Activated CD8-positive, alpha-beta T cell treated with anti-CD3 and anti-CD28 coated beads, Interleukin-2, amount 10 ng/mL, durations not matched to agents 7 days and 5 days (primary cell): Measurements from ENCODE around the gene DPYD. TPM values are rescaled to one million over a fixed set of nuclear protein-coding genes. Genes with fewer than 3 reads are reported as not detected.

Experiments
- ATAC-seq: fragments of 150-1000 bp; cut with Tn5 transposase; one replicate; pipeline ENCODE4 v1.10.0; 2021; ENCODE audit warnings: moderate library complexity
- CTCF ChIA-PET: fragments of 350-600 bp; sonication (Branson Sonifier 250); formaldehyde crosslinking; loops from one replicate; lab custom pipeline; 2021; ENCODE audit warnings: antibody characterized with exemption; lab: Charles Lee
- POLR2A ChIA-PET: fragments of 350-600 bp; sonication (Branson Sonifier 250); formaldehyde crosslinking; loops from one replicate; lab custom pipeline; 2021; ENCODE audit warnings: antibody characterized with exemption; lab: Charles Lee
- DNase-seq: peaks from one replicate; pipeline ENCODE4 v3.0.0-alpha.2; 2020
- H3K27ac Mint-ChIP-seq: one replicate; pipeline ENCODE4 v1.8.0; 2021; ENCODE audit warnings: mild to moderate bottlenecking, mixed read lengths
- H3K27me3 Mint-ChIP-seq: one replicate; pipeline ENCODE4 v1.8.0; 2021; ENCODE audit warnings: low read depth, mixed read lengths
- H3K36me3 Mint-ChIP-seq: one replicate; pipeline ENCODE4 v1.8.0; 2021; ENCODE audit warnings: low read depth, mixed read lengths
- H3K4me1 Mint-ChIP-seq: one replicate; pipeline ENCODE4 v1.8.0; 2021; ENCODE audit warnings: low read depth, mixed read lengths
- H3K4me3 Mint-ChIP-seq: one replicate; pipeline ENCODE4 v1.8.0; 2021; ENCODE audit warnings: mild to moderate bottlenecking, mixed read lengths
- H3K9me3 Mint-ChIP-seq: one replicate; pipeline ENCODE4 v1.8.0; 2022; ENCODE audit warnings: mixed read lengths; ENCODE audit not compliant: insufficient read depth
- total RNA-seq, 2 experiments: library from RNA; stranded (reverse); gene quantifications; one replicate each; pipeline ENCODE4 v1.2.3, GENCODE V29; 2021

Gene DPYD
- total RNA-seq, 2 experiments from 2014 or later, result 41.1 to 43.3 TPM

DNA sequence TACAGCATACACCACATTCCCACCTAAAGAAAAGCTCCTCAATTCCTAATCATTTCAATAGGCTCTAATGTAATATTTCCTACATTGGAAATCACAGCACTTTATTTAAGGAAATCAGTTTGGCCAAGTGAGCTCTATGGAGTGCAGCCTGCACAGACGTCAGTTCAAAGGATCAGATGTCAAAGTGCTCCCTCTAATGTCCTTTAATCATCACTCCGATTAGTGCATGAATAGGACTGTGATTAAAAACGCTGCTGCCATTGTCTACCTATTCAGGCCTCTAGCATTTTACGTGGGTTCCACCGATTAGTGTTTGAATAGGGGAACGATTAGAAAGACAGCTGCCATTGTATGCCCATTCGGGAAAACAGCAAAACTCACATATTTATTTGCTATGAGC lies 50.2 kb downstream of the DPYD start:
- Mint-ChIP-seq H3K27ac (no peak overlapping the region), H3K27me3 (no peaks in the 10 kb centered on the region), H3K4me3 (no peak overlapping the region), H3K9me3 (peaks cover 5% of the 10 kb centered on the region), H3K4me1 (no peaks in the 10 kb centered on the region), H3K36me3 (peaks cover 17% of the 10 kb centered on the region)
- ATAC-seq (no peak), DNase-seq (no peak)
- CTCF ChIA-PET, result no interaction called here
- POLR2A ChIA-PET, result no interaction called here

GRCh38 chr1:97869441-97869840 lies 51.4 kb downstream of the DPYD start:
- no peak for DNase-seq
- Mint-ChIP-seq H3K4me3 (no peak overlapping the region), H3K27me3 (no peaks in the 10 kb centered on the region), H3K27ac (no peak overlapping the region), H3K9me3 (peaks cover 5% of the 10 kb centered on the region), H3K4me1 (peaks cover 10% of the 10 kb centered on the region), H3K36me3 (peaks cover 17% of the 10 kb centered on the region)
- ChIA-PET CTCF (no interaction called here), POLR2A (no interaction called here)
- no peak for ATAC-seq

DNA sequence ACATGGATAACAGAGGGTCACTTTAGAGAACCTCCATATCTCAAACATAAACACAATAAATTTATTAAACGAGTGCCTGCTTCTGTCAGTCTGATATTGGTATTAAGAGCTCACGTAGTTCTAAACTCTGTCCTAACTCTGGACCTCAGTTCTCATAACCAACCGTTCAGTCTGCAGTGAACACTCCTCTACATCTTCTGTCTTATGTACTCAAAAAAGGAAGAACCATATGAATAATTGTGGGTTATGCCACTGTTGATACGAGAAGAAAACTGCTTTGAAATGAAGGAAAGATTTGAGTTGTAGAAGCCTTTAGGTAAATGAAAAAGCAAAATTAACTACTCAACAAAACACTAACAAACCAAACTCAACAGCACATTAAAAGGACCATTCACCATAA lies 53.7 kb downstream of the DPYD start:
- CTCF ChIA-PET, result no interaction called here

GRCh38 chr1:97864615-97865014 lies 56.2 kb downstream of the DPYD start:
- Mint-ChIP-seq H3K27me3 (no peaks in the 10 kb centered on the region), H3K4me1 (peaks cover 15% of the 10 kb centered on the region), H3K36me3 (peaks cover 13% of the 10 kb centered on the region), H3K9me3 (peaks cover 5% of the 10 kb centered on the region), H3K4me3 (no peak overlapping the region), H3K27ac (peak overlapping the region; percentile 44)
- no peak for DNase-seq
- ChIA-PET CTCF (no interaction called here), POLR2A (interaction anchor here (0.7 kb wide), 1 partner anchor 142 kb away, joined by 3 read pairs; no protein-coding TSS in a partner anchor)
- no peak for ATAC-seq

More for the DNA sequence above, 53.7 kb downstream of the DPYD start:
- DNase-seq (no peak), ATAC-seq (no peak)
- POLR2A ChIA-PET, result no interaction called here
- peaks cover 15% of the 10 kb centered on the region for H3K4me1 Mint-ChIP-seq
- peaks cover 16% of the 10 kb centered on the region for H3K36me3 Mint-ChIP-seq
- H3K4me3 Mint-ChIP-seq, result no peak overlapping the region
- H3K27ac Mint-ChIP-seq, result no peak overlapping the region
- peaks cover 5% of the 10 kb centered on the region for H3K9me3 Mint-ChIP-seq
- no peaks in the 10 kb centered on the region for H3K27me3 Mint-ChIP-seq

DNA sequence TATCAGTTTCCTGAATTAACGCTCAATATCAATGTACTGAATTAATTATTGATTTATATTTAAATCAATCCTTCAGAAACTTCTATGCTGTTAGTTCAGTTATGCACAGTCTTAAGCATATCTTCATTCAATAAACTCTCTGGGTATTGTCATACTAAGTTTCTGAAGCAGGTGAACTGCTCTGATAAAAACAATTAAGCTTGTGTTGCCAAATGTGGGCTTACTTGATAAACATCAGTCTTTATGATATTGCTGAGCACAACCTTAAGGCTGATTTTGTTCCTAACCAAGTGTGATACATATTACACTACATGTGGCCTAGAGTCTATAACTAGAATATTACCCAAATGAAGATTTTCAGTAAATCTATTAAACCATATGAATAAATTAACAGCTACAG lies 67.6 kb downstream of the DPYD start:
- H3K27me3 Mint-ChIP-seq, result no peaks in the 10 kb centered on the region
- H3K9me3 Mint-ChIP-seq, result no peaks in the 10 kb centered on the region
- no peak overlapping the region for H3K27ac Mint-ChIP-seq
- H3K36me3 Mint-ChIP-seq, result peaks cover 4% of the 10 kb centered on the region
- POLR2A ChIA-PET, result no interaction called here
- DNase-seq, result no peak
- no peak for ATAC-seq
- H3K4me1 Mint-ChIP-seq, result peaks cover 15% of the 10 kb centered on the region
- CTCF ChIA-PET, result no interaction called here
- no peak overlapping the region for H3K4me3 Mint-ChIP-seq

GRCh38 chr1:97849345-97850340 lies 71.2 kb downstream of the DPYD start:
- no peaks in the 10 kb centered on the region for H3K9me3 Mint-ChIP-seq
- H3K36me3 Mint-ChIP-seq, result peaks cover 19% of the 10 kb centered on the region
- ChIA-PET POLR2A (no interaction called here), CTCF (interaction anchor here (0.7 to 1.7 kb wide), 2 partner anchors 68 to 202 kb away, joined by 3 to 4 read pairs; no protein-coding TSS in a partner anchor)
- peaks cover 15% of the 10 kb centered on the region for H3K4me1 Mint-ChIP-seq
- ATAC-seq (no peak), DNase-seq (no peak)
- H3K27me3 Mint-ChIP-seq, result no peaks in the 10 kb centered on the region
- H3K4me3 Mint-ChIP-seq, result no peak overlapping the region
- no peak overlapping the region for H3K27ac Mint-ChIP-seq

GRCh38 chr1:97845805-97846204 lies 75.0 kb downstream of the DPYD start:
- DNase-seq (no peak), ATAC-seq (no peak)
- Mint-ChIP-seq H3K36me3 (peaks cover 17% of the 10 kb centered on the region), H3K27me3 (no peaks in the 10 kb centered on the region), H3K27ac (no peak overlapping the region), H3K4me1 (peaks cover 15% of the 10 kb centered on the region), H3K4me3 (no peak overlapping the region), H3K9me3 (no peaks in the 10 kb centered on the region)
- ChIA-PET CTCF (no interaction called here), POLR2A (no interaction called here)

DNA sequence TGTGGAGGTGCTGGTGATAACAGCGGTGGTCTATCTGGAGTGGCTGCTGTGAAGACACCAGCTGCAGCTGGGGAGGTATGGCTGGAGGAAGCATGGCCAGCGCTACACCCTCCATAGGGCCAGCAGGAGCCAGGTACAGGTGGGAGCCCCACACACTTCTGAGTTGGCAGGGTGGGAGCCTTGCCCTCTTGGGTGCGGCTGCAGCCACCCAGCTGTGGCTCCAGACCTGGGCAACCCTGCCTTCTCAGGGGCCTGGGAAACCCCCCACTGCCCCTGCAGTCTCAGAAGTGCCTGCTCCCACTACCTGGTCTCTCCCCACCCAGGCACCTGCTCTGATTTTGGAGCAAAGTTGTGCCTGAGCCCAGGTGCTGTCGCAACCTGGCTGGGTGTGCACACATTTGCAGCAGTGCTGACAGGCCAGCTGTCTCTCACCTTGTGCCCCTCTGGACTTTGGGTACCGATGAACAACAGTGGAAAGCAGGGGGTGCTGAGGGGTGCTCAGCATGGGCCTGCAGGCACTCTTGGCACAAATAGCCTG lies 76.2 kb downstream of the DPYD start:
- Mint-ChIP-seq H3K27ac (no peak overlapping the region), H3K4me1 (peaks cover 5% of the 10 kb centered on the region), H3K36me3 (peaks cover 17% of the 10 kb centered on the region), H3K4me3 (no peak overlapping the region), H3K9me3 (no peaks in the 10 kb centered on the region), H3K27me3 (no peaks in the 10 kb centered on the region)
- ChIA-PET POLR2A (no interaction called here), CTCF (no interaction called here)
- no peak for DNase-seq
- no peak for ATAC-seq

- Mint-ChIP-seq H3K4me3 (no peak overlapping the region), H3K27me3 (no peaks in the 10 kb centered on the region), H3K4me1 (peaks cover 5% of the 10 kb centered on the region), H3K9me3 (no peaks in the 10 kb centered on the region), H3K27ac (no peak overlapping the region), H3K36me3 (peaks cover 15% of the 10 kb centered on the region)
- ChIA-PET CTCF (no interaction called here), POLR2A (no interaction called here)
- DNase-seq (no peak), ATAC-seq (no peak)
Measured at GRCh38 chr1:97841338-97841737, 79.5 kb downstream of the DPYD start.

DNA sequence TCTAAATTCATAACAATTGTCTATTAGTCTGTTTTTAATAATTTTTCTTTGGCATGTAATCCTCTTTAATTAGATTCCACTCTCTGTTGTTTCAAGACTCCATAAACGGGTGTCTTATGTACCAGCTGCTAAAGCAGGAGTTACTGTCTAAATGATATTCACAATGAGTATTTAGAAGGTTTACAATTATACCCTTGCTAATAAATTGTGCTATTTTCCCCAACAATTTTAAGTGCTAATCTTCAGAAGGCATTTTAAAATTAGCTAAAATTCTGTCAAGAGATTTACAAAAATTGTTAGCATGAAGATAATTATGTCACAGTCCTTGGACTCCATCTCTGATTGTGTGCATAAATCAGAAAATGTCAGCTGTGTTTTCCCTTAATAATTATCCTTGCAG lies 83.7 kb downstream of the DPYD start:
- DNase-seq (no peak), ATAC-seq (no peak)
- ChIA-PET POLR2A (interaction anchor here (1.7 kb wide), 1 partner anchor 83 kb away, joined by 3 read pairs; the partner anchor contains the start of gene DPYD), CTCF (no interaction called here)
- Mint-ChIP-seq H3K4me1 (peaks cover 5% of the 10 kb centered on the region), H3K27me3 (no peaks in the 10 kb centered on the region), H3K4me3 (no peak overlapping the region), H3K27ac (no peak overlapping the region), H3K36me3 (no peaks in the 10 kb centered on the region), H3K9me3 (no peaks in the 10 kb centered on the region)

DNA sequence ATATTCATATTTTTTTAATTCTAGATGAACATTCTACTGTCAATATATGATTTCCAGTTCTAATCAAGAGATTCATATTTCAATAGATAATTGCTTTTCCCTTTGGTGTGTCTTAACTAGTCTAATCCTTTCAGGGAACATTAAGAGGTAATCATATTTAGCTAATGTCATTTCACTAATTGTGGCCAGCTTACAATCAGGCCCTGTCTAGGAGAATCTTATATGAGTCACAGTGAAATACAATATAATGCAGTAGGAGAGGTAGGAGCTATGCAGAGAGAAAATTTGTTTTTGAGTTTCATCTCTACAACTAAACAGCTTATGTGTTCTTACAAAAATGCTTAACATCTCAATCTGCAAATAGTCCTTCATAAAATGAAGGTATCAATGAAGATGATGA lies 85.9 kb downstream of the DPYD start:
- Mint-ChIP-seq H3K4me3 (no peak overlapping the region), H3K9me3 (no peaks in the 10 kb centered on the region), H3K4me1 (peaks cover 5% of the 10 kb centered on the region), H3K27me3 (no peaks in the 10 kb centered on the region), H3K36me3 (no peaks in the 10 kb centered on the region), H3K27ac (no peak overlapping the region)
- ChIA-PET CTCF (no interaction called here), POLR2A (no interaction called here)
- DNase-seq, result no peak
- no peak for ATAC-seq

DNA sequence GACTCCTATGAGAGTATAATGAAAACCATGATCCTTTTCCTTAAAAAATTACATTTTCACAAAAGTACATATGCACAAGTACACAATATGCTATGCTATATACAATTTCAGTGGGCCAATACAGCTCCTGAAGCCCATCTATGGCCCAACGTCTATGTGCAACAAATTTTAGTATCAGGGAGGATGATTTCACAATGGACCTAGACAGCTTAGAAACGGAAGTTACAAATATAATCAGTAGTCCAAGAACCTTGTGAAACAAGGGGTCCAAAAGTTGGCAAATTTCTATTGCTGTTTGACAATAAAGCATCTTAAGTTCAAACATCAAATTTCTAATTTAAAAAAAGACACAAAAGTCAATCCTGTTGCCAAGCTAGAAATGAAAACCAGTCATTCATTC lies 87.0 kb downstream of the DPYD start:
- peaks cover 1% of the 10 kb centered on the region for H3K4me1 Mint-ChIP-seq
- no peak for ATAC-seq
- no peaks in the 10 kb centered on the region for H3K36me3 Mint-ChIP-seq
- DNase-seq, result no peak
- H3K27me3 Mint-ChIP-seq, result no peaks in the 10 kb centered on the region
- ChIA-PET CTCF (interaction anchor here (1.3 kb wide), 1 partner anchor 14 kb away, joined by 4 read pairs; no protein-coding TSS in a partner anchor), POLR2A (no interaction called here)
- H3K4me3 Mint-ChIP-seq, result no peak overlapping the region
- no peaks in the 10 kb centered on the region for H3K9me3 Mint-ChIP-seq
- H3K27ac Mint-ChIP-seq, result no peak overlapping the region
